Activated naive CD4-positive, alpha-beta T cell treated with anti-CD3 and anti-CD28 coated beads, Interleukin-2, amount 50 U/mL, for 72 hours (primary cell): Measurements from ENCODE around the gene JAK3. TPM values are rescaled to one million over a fixed set of nuclear protein-coding genes. Genes with fewer than 3 reads are reported as not detected.
A peak's percentile ranks its signal among the peaks of the same experiment; 100 is the strongest.

Source experiments
- ATAC-seq, 2 donors: fragments of 150-1000 bp; cut with Tn5 transposase; 2 replicates each; pipeline ENCODE4 v1.10.0; 2021; ENCODE audit warnings: mild to moderate bottlenecking in 2 of 2, moderate library complexity in 2 of 2
- DNase-seq, 2 donors: peaks; one replicate each; pipeline ENCODE4 v3.0.0; 2021 to 2022; ENCODE audit warnings: low spot score in 2 of 2
- H3K27ac Mint-ChIP-seq, 2 donors: one replicate each; pipeline ENCODE4 v1.8.0; 2022; ENCODE audit warnings: mild to moderate bottlenecking in 2 of 2, mixed read lengths in 2 of 2
- H3K36me3 Mint-ChIP-seq, 2 donors: one replicate each; pipeline ENCODE4 v1.8.0; 2022; ENCODE audit warnings: mixed read lengths in 2 of 2
- H3K9me3 Mint-ChIP-seq, 2 donors: one replicate each; pipeline ENCODE4 v1.8.0; 2022; ENCODE audit warnings: mixed read lengths in 2 of 2
- total RNA-seq, 2 donors: library from RNA; stranded (reverse); gene quantifications; one replicate each; pipeline ENCODE4 v1.2.3, GENCODE V29; 2022

Gene JAK3
- total RNA-seq, 2 donors from 2014 or later = 204 to 237 TPM

GRCh38 chr19:17832443-17833208 is 15.2 kb downstream of the JAK3 start:
- H3K9me3 Mint-ChIP-seq = peaks cover 0 to 4% of the 10 kb centered on the region in 2 donors
- H3K27ac Mint-ChIP-seq = no peak overlapping the region
- peaks cover 28 to 73% of the 10 kb centered on the region in 2 donors for H3K36me3 Mint-ChIP-seq
- DNase-seq = no peak
- ATAC-seq = no peak

GRCh38 chr19:17831419-17831888 is 16.3 kb downstream of the JAK3 start:
- DNase-seq (no peak), ATAC-seq (no peak)
- Mint-ChIP-seq H3K36me3 (peaks cover 24 to 67% of the 10 kb centered on the region in 2 donors), H3K27ac (peak overlapping the region in 1 of 2 donors; percentile 81), H3K9me3 (peaks cover 0 to 4% of the 10 kb centered on the region in 2 donors)

- peak; percentile 23 to 85 for ATAC-seq
- H3K27ac Mint-ChIP-seq = no peak overlapping the region
Measured at GRCh38 chr19:17830567-17831418, 17.0 kb downstream of the JAK3 start.

GRCh38 chr19:17829855-17830566 is 17.8 kb downstream of the JAK3 start:
- H3K27ac Mint-ChIP-seq = no peak overlapping the region
- H3K36me3 Mint-ChIP-seq = peaks cover 16 to 53% of the 10 kb centered on the region in 2 donors
- peaks cover 0 to 4% of the 10 kb centered on the region in 2 donors for H3K9me3 Mint-ChIP-seq
- DNase-seq (no peak), ATAC-seq (peak in 1 of 2 donors; percentile 8)

More at GRCh38 chr19:17830567-17831418, 17.0 kb downstream of the JAK3 start:
- peak in 1 of 2 donors; percentile 64 for DNase-seq
- Mint-ChIP-seq H3K36me3 (peaks cover 20 to 61% of the 10 kb centered on the region in 2 donors), H3K9me3 (peaks cover 0 to 4% of the 10 kb centered on the region in 2 donors)

- Mint-ChIP-seq H3K9me3 (peaks cover 0 to under 1% of the 10 kb centered on the region in 2 donors), H3K36me3 (peaks cover 6 to 27% of the 10 kb centered on the region in 2 donors), H3K27ac (no peak overlapping the region)
- DNase-seq = no peak
- ATAC-seq = no peak
Measured at GRCh38 chr19:17826508-17827056, 21.2 kb downstream of the JAK3 start.

GRCh38 chr19:17824339-17824738 is 23.4 kb downstream of the JAK3 start:
- Mint-ChIP-seq H3K27ac (peak overlapping the region; percentile 45 to 55), H3K36me3 (peaks cover 0 to 9% of the 10 kb centered on the region in 2 donors), H3K9me3 (no peaks in the 10 kb centered on the region)
- DNase-seq (no peak), ATAC-seq (peak; percentile 5 to 27)

GRCh38 chr19:17821190-17821589 is 26.6 kb downstream of the JAK3 start, which contains the start of gene INSL3:
INSL3 (minus strand) TSS chr19:17821519; CDS start chr19:17821506, 13 bp downstream.
- Mint-ChIP-seq H3K9me3 (no peaks in the 10 kb centered on the region), H3K27ac (no peak within 1 kb of the TSS), H3K36me3 (no peaks in the 10 kb centered on the region)
- no peak for DNase-seq
- no peak for ATAC-seq

GRCh38 chr19:17817668-17818363 is 30.0 kb downstream of the JAK3 start:
- DNase-seq (no peak), ATAC-seq (peak in 1 of 2 donors; percentile 17)
- Mint-ChIP-seq H3K9me3 (no peaks in the 10 kb centered on the region), H3K27ac (peak overlapping the region in 1 of 2 donors; percentile 44), H3K36me3 (no peaks in the 10 kb centered on the region)

GRCh38 chr19:17812099-17812498 is 35.7 kb downstream of the JAK3 start:
- H3K9me3 Mint-ChIP-seq = no peaks in the 10 kb centered on the region
- H3K36me3 Mint-ChIP-seq = no peaks in the 10 kb centered on the region
- H3K27ac Mint-ChIP-seq = peak overlapping the region in 1 of 2 donors; percentile 19
- ATAC-seq (no peak), DNase-seq (no peak)

GRCh38 chr19:17811681-17812080 is 36.1 kb downstream of the JAK3 start:
- H3K9me3 Mint-ChIP-seq = no peaks in the 10 kb centered on the region
- H3K36me3 Mint-ChIP-seq = no peaks in the 10 kb centered on the region
- no peak overlapping the region for H3K27ac Mint-ChIP-seq
- DNase-seq = no peak
- no peak for ATAC-seq

- DNase-seq (no peak), ATAC-seq (no peak)
- Mint-ChIP-seq H3K36me3 (no peaks in the 10 kb centered on the region), H3K9me3 (no peaks in the 10 kb centered on the region), H3K27ac (no peak overlapping the region)
Measured at GRCh38 chr19:17811103-17811502, 36.7 kb downstream of the JAK3 start.

GRCh38 chr19:17807731-17808316 is 40.0 kb downstream of the JAK3 start:
- ATAC-seq (peak in 1 of 2 donors; percentile 31), DNase-seq (no peak)
- peak overlapping the region in 1 of 2 donors; percentile 77 for H3K27ac Mint-ChIP-seq
- no peaks in the 10 kb centered on the region for H3K9me3 Mint-ChIP-seq
- no peaks in the 10 kb centered on the region for H3K36me3 Mint-ChIP-seq

GRCh38 chr19:17806945-17807344 is 40.8 kb downstream of the JAK3 start:
- H3K27ac Mint-ChIP-seq = no peak overlapping the region
- ATAC-seq (peak in 1 of 2 donors; percentile 64), DNase-seq (no peak)
- no peaks in the 10 kb centered on the region for H3K9me3 Mint-ChIP-seq
- no peaks in the 10 kb centered on the region for H3K36me3 Mint-ChIP-seq

- ATAC-seq (no peak), DNase-seq (no peak)
- Mint-ChIP-seq H3K27ac (peak overlapping the region in 1 of 2 donors; percentile 9), H3K9me3 (no peaks in the 10 kb centered on the region), H3K36me3 (no peaks in the 10 kb centered on the region)
Measured at GRCh38 chr19:17805427-17805826, 42.4 kb downstream of the JAK3 start.

- Mint-ChIP-seq H3K36me3 (no peaks in the 10 kb centered on the region), H3K9me3 (no peaks in the 10 kb centered on the region), H3K27ac (peak overlapping the region in 1 of 2 donors; percentile 46)
- DNase-seq (no peak), ATAC-seq (peak in 1 of 2 donors; percentile 62)
Measured at GRCh38 chr19:17803264-17803896, 44.4 kb downstream of the JAK3 start.
